ENCODE data around the gene LRP8. TPM values are rescaled to one million over a fixed set of nuclear protein-coding genes. Genes with fewer than 3 reads are reported as not detected.

The LRP8 gene
- total RNA-seq, 1 donor from 2014 or later, result 12.8 TPM

- Mint-ChIP-seq H3K36me3 (ENCODE audit: low read depth, unreplicated experiment) (no peaks in the 10 kb centered on the region), H3K4me3 (ENCODE audit: unreplicated experiment) (no peak overlapping the region), H3K27me3 (ENCODE audit: low read depth, unreplicated experiment) (peaks cover 53% of the 10 kb centered on the region), H3K4me1 (ENCODE audit: low read depth, unreplicated experiment) (no peaks in the 10 kb centered on the region), H3K27ac (ENCODE audit: unreplicated experiment) (no peak overlapping the region), H3K9me3 (ENCODE audit: unreplicated experiment) (peaks cover 2% of the 10 kb centered on the region)
- Histone ChIP-seq H2AFZ (ENCODE audit: low read depth, low read length) (peak overlapping the region; percentile 23), H3K27ac (ENCODE audit: low read depth, low read length) (no peak overlapping the region), H3K4me3 (ENCODE audit: insufficient read depth, low read depth, low read length) (no peak overlapping the region), H3K4me1 (ENCODE audit: insufficient read depth, low read length) (no peaks in the 10 kb centered on the region), H3K27me3 (ENCODE audit: insufficient read depth, low read length) (no peaks in the 10 kb centered on the region), H3K4me2 (ENCODE audit: low read length) (no peak overlapping the region), H3K36me3 (ENCODE audit: insufficient read depth, low read length) (no peaks in the 10 kb centered on the region), H3K9me3 (ENCODE audit: insufficient read depth, low read depth, low read length) (no peaks in the 10 kb centered on the region), H3K9ac (ENCODE audit: low read length) (no peak overlapping the region), H4K20me1 (ENCODE audit: insufficient read depth, low read length) (no peaks in the 10 kb centered on the region), H3K79me2 (ENCODE audit: insufficient read depth, low read length) (no peaks in the 10 kb centered on the region)
- FAIRE-seq, result no peak
- no peak for DNase-seq (ENCODE audit: low read depth)
- TF ChIP-seq EZH2 (IDR thresholded peaks at IDR 0.05; ENCODE audit: insufficient read depth, low read length) (no peak), CTCF (IDR thresholded peaks at IDR 0.05; ENCODE audit: insufficient read depth, low read depth, low read length) (no peak)
Measured at GRCh38 chr1:53376041-53376461, 48.2 kb upstream of the LRP8 start.

- no peaks in the 10 kb centered on the region for H3K9me3 ChIP-seq (ENCODE audit: insufficient read depth, low read depth, low read length)
- no peaks in the 10 kb centered on the region for H3K36me3 Mint-ChIP-seq (ENCODE audit: low read depth, unreplicated experiment)
- no peak for TF ChIP-seq CTCF (IDR thresholded peaks at IDR 0.05; ENCODE audit: insufficient read depth, low read depth, low read length)
- no peak for TF ChIP-seq EZH2 (IDR thresholded peaks at IDR 0.05; ENCODE audit: insufficient read depth, low read length)
- H4K20me1 ChIP-seq (ENCODE audit: insufficient read depth, low read length), result no peaks in the 10 kb centered on the region
- no peaks in the 10 kb centered on the region for H3K4me1 Mint-ChIP-seq (ENCODE audit: low read depth, unreplicated experiment)
- no peaks in the 10 kb centered on the region for H3K27me3 ChIP-seq (ENCODE audit: insufficient read depth, low read length)
- H3K27ac ChIP-seq (ENCODE audit: low read depth, low read length), result no peak overlapping the region
- H3K9ac ChIP-seq (ENCODE audit: low read length), result no peak overlapping the region
- peaks cover 53% of the 10 kb centered on the region for H3K27me3 Mint-ChIP-seq (ENCODE audit: low read depth, unreplicated experiment)
- H3K4me3 ChIP-seq (ENCODE audit: insufficient read depth, low read depth, low read length), result no peak overlapping the region
- H3K36me3 ChIP-seq (ENCODE audit: insufficient read depth, low read length), result no peaks in the 10 kb centered on the region
- no peaks in the 10 kb centered on the region for H3K4me1 ChIP-seq (ENCODE audit: insufficient read depth, low read length)
- H3K9me3 Mint-ChIP-seq (ENCODE audit: unreplicated experiment), result peaks cover 2% of the 10 kb centered on the region
- H3K79me2 ChIP-seq (ENCODE audit: insufficient read depth, low read length), result no peaks in the 10 kb centered on the region
- DNase-seq (ENCODE audit: low read depth) (no peak), FAIRE-seq (no peak)
- H3K4me2 ChIP-seq (ENCODE audit: low read length), result no peak overlapping the region
- H3K4me3 Mint-ChIP-seq (ENCODE audit: unreplicated experiment), result no peak overlapping the region
- H3K27ac Mint-ChIP-seq (ENCODE audit: unreplicated experiment), result no peak overlapping the region
- no peak overlapping the region for H2AFZ ChIP-seq (ENCODE audit: low read depth, low read length)
Measured at GRCh38 chr1:53375440-53375839, 47.6 kb upstream of the LRP8 start.

DNA sequence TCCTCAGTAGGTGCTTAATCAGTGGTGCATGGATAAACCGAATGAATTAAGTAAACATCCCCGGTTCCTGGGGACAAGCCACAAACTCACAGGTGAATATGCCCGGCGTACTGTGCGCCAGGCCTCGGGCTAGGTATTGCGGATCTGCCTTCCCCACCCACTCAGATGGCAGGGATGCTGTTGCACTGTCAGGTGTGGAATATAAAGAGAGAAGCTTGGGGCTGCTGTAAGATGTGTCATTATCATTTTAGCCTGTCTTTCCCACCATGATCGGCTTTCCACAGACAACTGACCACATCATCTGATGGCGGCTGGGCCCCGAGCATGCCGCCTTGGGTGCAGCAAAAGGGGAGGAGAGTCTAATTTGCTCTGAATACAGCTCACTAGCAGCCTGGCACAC lies 45.4 kb upstream of the LRP8 start:
- no peak for FAIRE-seq

More for the DNA sequence above, 45.4 kb upstream of the LRP8 start:
- Mint-ChIP-seq H3K36me3 (ENCODE audit: low read depth, unreplicated experiment) (no peaks in the 10 kb centered on the region), H3K4me1 (ENCODE audit: low read depth, unreplicated experiment) (no peaks in the 10 kb centered on the region), H3K27ac (ENCODE audit: unreplicated experiment) (no peak overlapping the region), H3K27me3 (ENCODE audit: low read depth, unreplicated experiment) (peaks cover 56% of the 10 kb centered on the region), H3K9me3 (ENCODE audit: unreplicated experiment) (peaks cover 2% of the 10 kb centered on the region), H3K4me3 (ENCODE audit: unreplicated experiment) (no peak overlapping the region)
- H3K9ac ChIP-seq (ENCODE audit: low read length), result no peak overlapping the region
- no peak overlapping the region for H3K27ac ChIP-seq (ENCODE audit: low read depth, low read length)
- H3K36me3 ChIP-seq (ENCODE audit: insufficient read depth, low read length), result no peaks in the 10 kb centered on the region
- no peak overlapping the region for H3K4me3 ChIP-seq (ENCODE audit: insufficient read depth, low read depth, low read length)
- H3K9me3 ChIP-seq (ENCODE audit: insufficient read depth, low read depth, low read length), result no peaks in the 10 kb centered on the region
- H4K20me1 ChIP-seq (ENCODE audit: insufficient read depth, low read length), result no peaks in the 10 kb centered on the region
- DNase-seq (ENCODE audit: low read depth), result no peak
- no peaks in the 10 kb centered on the region for H3K79me2 ChIP-seq (ENCODE audit: insufficient read depth, low read length)
- no peaks in the 10 kb centered on the region for H3K4me1 ChIP-seq (ENCODE audit: insufficient read depth, low read length)
- no peaks in the 10 kb centered on the region for H3K27me3 ChIP-seq (ENCODE audit: insufficient read depth, low read length)
- TF ChIP-seq EZH2 (IDR thresholded peaks at IDR 0.05; ENCODE audit: insufficient read depth, low read length) (no peak), CTCF (IDR thresholded peaks at IDR 0.05; ENCODE audit: insufficient read depth, low read depth, low read length) (no peak)
- no peak overlapping the region for H3K4me2 ChIP-seq (ENCODE audit: low read length)
- H2AFZ ChIP-seq (ENCODE audit: low read depth, low read length), result no peak overlapping the region

All from astrocyte (in vitro differentiated cells and primary cell).